SK-N-SH (cell line): ENCODE data around the gene LRRC75A. TPM values are rescaled to one million over a fixed set of nuclear protein-coding genes. Genes with fewer than 3 reads are reported as not detected.
A peak's percentile ranks its signal among the peaks of the same experiment; 100 is the strongest.

Experiments used
- CTCF ChIA-PET: fragments of 300-600, 350-600 bp; formaldehyde crosslinking; extraction: SDS; loops from one replicate; lab custom pipeline; 2021; lab: Yijun Ruan, JAX
- POLR2A ChIA-PET: fragments of 350-600 bp; sonication (Branson Sonifier 250); formaldehyde crosslinking; extraction: SDS; loops from one replicate; lab custom pipeline; 2020; ENCODE audit warnings: antibody characterized with exemption, inconsistent platforms; lab: Yijun Ruan, JAX
- DNase-seq: peaks from one replicate; pipeline ENCODE4 v3.0.0; 2012
- H2AFZ ChIP-seq: fragments of 200-600 bp; sonication (generic); 2 replicates; pipeline ENCODE4 v1.8.1; 2016; ENCODE audit warnings: antibody characterized with exemption, mild to moderate bottlenecking, low read depth
- H3F3A ChIP-seq: fragments of 200-600 bp; sonication (generic); replicated peaks from 2 replicates; pipeline ENCODE3; 2016; ENCODE audit warnings: antibody characterized with exemption, mild to moderate bottlenecking; ENCODE audit not compliant: insufficient read depth
- H3K27ac ChIP-seq, 2 experiments: fragments of 200-500 bp in 1 of 2; fragments of 200-600 bp in 1 of 2; sonication (Bioruptor generic) in 1 of 2; sonication (generic), shearing (Covaris generic) in 1 of 2; 2 replicates each; pipeline versions ENCODE4 v1.5.1 to v1.6.1; 2014 to 2016; ENCODE audit warnings: low read depth in 2 of 2, inconsistent platforms in 1 of 2, low read length in 1 of 2, mild to moderate bottlenecking in 1 of 2, mixed read lengths in 1 of 2
- H3K27me3 ChIP-seq: fragments of 200-600 bp; sonication (generic), shearing (Covaris generic); 2 replicates; pipeline ENCODE4 v1.6.1; 2016; ENCODE audit warnings: mixed run types; ENCODE audit not compliant: insufficient read depth
- H3K36me3 ChIP-seq, 2 experiments: fragments of 200-500 bp in 1 of 2; fragments of 200-600 bp in 1 of 2; sonication (Bioruptor generic) in 1 of 2; sonication (generic) in 1 of 2; replicated peaks in 1 of 2; 2 replicates each; pipeline versions ENCODE3 to v1.5.1; 2014 to 2016; ENCODE audit warnings: low read length in 1 of 2, mild to moderate bottlenecking in 1 of 2; ENCODE audit not compliant: insufficient read depth in 2 of 2, control insufficient read depth in 1 of 2
- H3K4me1 ChIP-seq, 2 experiments: fragments of 200-500 bp in 1 of 2; fragments of 200-600 bp in 1 of 2; sonication (Bioruptor generic) in 1 of 2; sonication (generic), shearing (Covaris generic) in 1 of 2; 2 replicates each; pipeline versions ENCODE4 v1.5.1 to v1.6.1; 2014 to 2016; ENCODE audit warnings: low read depth in 1 of 2, low read length in 1 of 2, mixed run types in 1 of 2; ENCODE audit not compliant: insufficient read depth in 2 of 2, control insufficient read depth in 1 of 2
- H3K4me2 ChIP-seq: fragments of 200-600 bp; sonication (generic), shearing (Covaris generic); 2 replicates; pipeline ENCODE4 v1.6.1; 2017; ENCODE audit warnings: mixed run types
- H3K4me3 ChIP-seq, 2 experiments: fragments of 200-500 bp in 1 of 2; fragments of 200-600 bp in 1 of 2; sonication (Bioruptor generic) in 1 of 2; sonication (generic), shearing (Covaris generic) in 1 of 2; 2 replicates each; pipeline versions ENCODE4 v1.5.1 to v1.8.1; 2014 to 2016; ENCODE audit warnings: low read depth in 2 of 2, inconsistent platforms in 1 of 2, low read length in 1 of 2, mild to moderate bottlenecking in 1 of 2, mixed read lengths in 1 of 2, moderate library complexity in 1 of 2
- H3K79me2 ChIP-seq: fragments of 200-600 bp; sonication (generic); 2 replicates; pipeline ENCODE4 v1.8.1; 2017; ENCODE audit warnings: mild to moderate bottlenecking; ENCODE audit not compliant: insufficient read depth
- H3K9ac ChIP-seq: fragments of 200-600 bp; sonication (generic); 2 replicates; pipeline ENCODE4 v1.6.1; 2017; ENCODE audit warnings: mixed run types
- H3K9me2 ChIP-seq: fragments of 200-600 bp; sonication (generic); 2 replicates; pipeline ENCODE4 v1.6.1; 2017; ENCODE audit warnings: mixed run types
- H3K9me3 ChIP-seq: fragments of 200-600 bp; sonication (generic); 2 replicates; pipeline ENCODE4 v1.6.1; 2017; ENCODE audit warnings: mixed run types, mild to moderate bottlenecking, moderate library complexity
- H4K20me1 ChIP-seq: fragments of 200-600 bp; sonication (generic); 2 replicates; pipeline ENCODE4 v1.6.1; 2017; ENCODE audit warnings: mild to moderate bottlenecking, mixed run types; ENCODE audit not compliant: insufficient read depth
- EP300 ChIP-seq, 2 experiments: IDR thresholded peaks; 2 replicates each; pipeline versions ENCODE4 v1.4.0 to v1.6.1; 2012; ENCODE audit warnings: borderline replicate concordance in 1 of 2, low read depth in 1 of 2, low read length in 1 of 2
- FOXJ3 ChIP-seq: sonication (generic); formaldehyde crosslinking; IDR thresholded peaks from 2 replicates; pipeline ENCODE4 v1.5.1; 2020; ENCODE audit warnings: mild to moderate bottlenecking, missing genetic modification reagents
- GATA2 ChIP-seq: sonication (generic); formaldehyde crosslinking; IDR thresholded peaks from 2 replicates; pipeline ENCODE4 v1.5.0; 2020; ENCODE audit warnings: mild to moderate bottlenecking, missing genetic modification reagents
- JUND ChIP-seq: IDR thresholded peaks from 2 replicates; pipeline ENCODE4 v1.4.0; 2012
- MEF2A ChIP-seq: IDR thresholded peaks from 2 replicates; pipeline ENCODE4 v1.4.0; 2012; ENCODE audit warnings: low read depth, borderline replicate concordance
- RFX5 ChIP-seq: IDR thresholded peaks from 2 replicates; pipeline ENCODE4 v1.6.1; 2012; ENCODE audit warnings: mild to moderate bottlenecking, improper control_type of control experiment, low read length
- SMC3 ChIP-seq: IDR thresholded peaks from 2 replicates; pipeline ENCODE4 v1.6.1; 2012; ENCODE audit warnings: low read depth, low read length, improper control_type of control experiment
- TAF1 ChIP-seq: IDR thresholded peaks from 2 replicates; pipeline ENCODE4 v1.6.1; 2012; ENCODE audit warnings: low read depth, mild to moderate bottlenecking, low read length, moderate library complexity, borderline replicate concordance
- TCF12 ChIP-seq: IDR thresholded peaks from 2 replicates; pipeline ENCODE4 v1.4.0; 2012
- YY1 ChIP-seq: IDR thresholded peaks from 2 replicates; pipeline ENCODE4 v1.4.0; 2012; ENCODE audit warnings: low read depth, mild to moderate bottlenecking
- WGBS: methylation state at CpG from one replicate; pipeline ENCODE4 v1.1.6; 2017; ENCODE audit warnings: low lambda C conversion rate; 5-methylcytosine and 5-hydroxymethylcytosine counted together
- polyA plus RNA-seq, 3 experiments: library from polyadenylated mRNA; depleted of rRNA; stranded (reverse); fragments of >200 nt; gene quantifications; 2 replicates each; pipeline ENCODE4 v1.2.3, GENCODE V29; 2012
- TF ChIP-seq, protein P1 (sequence below): IDR thresholded peaks from 2 replicates; pipeline ENCODE4 v1.4.0; 2012; ENCODE audit warnings: low read depth
- TF ChIP-seq, protein P2 (sequence below): IDR thresholded peaks from 2 replicates; pipeline ENCODE4 v1.6.1; 2012; ENCODE audit warnings: mild to moderate bottlenecking, low read depth, low read length, moderate library complexity
- TF ChIP-seq, protein P3 (sequence below): fragments of 150-350 bp; IDR thresholded peaks from 2 replicates; pipeline ENCODE4 v1.6.1; 2016; ENCODE audit warnings: mild to moderate bottlenecking, low read depth, low read length
- TF ChIP-seq, protein P4 (sequence below): IDR thresholded peaks from 2 replicates; pipeline ENCODE4 v1.4.0; 2012; ENCODE audit warnings: low read depth, borderline replicate concordance

LRRC75A gene
- polyA plus RNA-seq, 1 of the 3 experiments (the other 2 are of a cell fraction), result 1.2 TPM

DNA sequence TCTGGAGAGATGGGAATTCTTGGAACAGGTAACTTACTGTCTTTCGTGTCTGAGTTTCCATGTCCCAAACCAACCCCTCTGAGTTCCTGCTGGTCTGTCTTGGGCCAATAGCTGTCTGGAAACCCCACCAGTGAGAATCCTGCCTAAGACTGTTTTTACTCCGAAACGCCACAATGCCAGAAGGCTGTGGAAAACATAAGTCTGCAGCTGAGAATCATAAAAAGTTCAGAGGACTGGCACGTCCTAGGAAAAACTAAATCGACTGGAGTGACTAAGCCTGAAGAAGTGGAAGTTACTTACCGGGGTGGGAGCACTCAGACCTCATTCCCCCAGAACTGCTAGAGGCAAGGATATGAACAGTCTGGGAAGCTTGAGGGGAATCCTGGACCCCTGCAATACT, 13.3 kb downstream of the LRRC75A start:
- TF ChIP-seq JUND, result no peak
- no peaks in the 10 kb centered on the region for H3K36me3 ChIP-seq
- H3K9ac ChIP-seq, result no peak overlapping the region
- 87% methylated on average over 6 of the region's 6 CpGs for WGBS
- no peak overlapping the region for H2AFZ ChIP-seq
- no peak for DNase-seq
- H3K4me1 ChIP-seq, result peaks cover 7 to 21% of the 10 kb centered on the region in 2 experiments; a peak in 2 of 4 replicates
- no peak overlapping the region for H3K4me2 ChIP-seq
- CTCF ChIA-PET, result interaction anchor here (0.8 to 2.4 kb wide), 4 partner anchors 9 to 115 kb away, joined by 3 to 8 read pairs (median 6); no protein-coding TSS in a partner anchor
- H3K79me2 ChIP-seq, result no peaks in the 10 kb centered on the region
- H3K4me3 ChIP-seq, result no peak overlapping the region
- no peaks in the 10 kb centered on the region for H3K9me3 ChIP-seq
- H3K27ac ChIP-seq, result no peak overlapping the region
- POLR2A ChIA-PET, result no interaction called here
- H3K9me2 ChIP-seq, result no peaks in the 10 kb centered on the region
- no peaks in the 10 kb centered on the region for H3K27me3 ChIP-seq
- H3F3A ChIP-seq, result no peaks in the 10 kb centered on the region
- no peaks in the 10 kb centered on the region for H4K20me1 ChIP-seq

DNA sequence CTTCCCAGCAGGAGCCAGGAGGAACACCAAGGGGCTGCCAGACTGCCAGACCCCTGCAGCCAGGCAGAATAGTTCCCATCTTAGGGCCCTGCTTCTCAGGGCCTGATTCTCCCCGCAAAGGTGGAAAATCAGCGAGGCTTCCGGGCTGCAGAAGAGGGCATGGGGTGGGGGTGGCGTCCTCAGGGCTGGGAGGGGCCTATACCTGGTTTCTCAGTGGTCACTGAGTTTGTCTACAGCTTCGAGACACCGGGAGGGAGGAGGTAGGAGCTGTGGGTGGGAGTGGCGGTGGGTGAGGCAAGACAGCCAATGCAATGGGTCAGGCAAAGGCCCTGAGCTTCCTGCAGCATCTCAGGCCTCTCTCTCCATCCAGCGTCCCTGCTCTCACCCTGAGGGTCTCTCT, 14.3 kb downstream of the LRRC75A start:
- no peaks in the 10 kb centered on the region for H3K9me3 ChIP-seq
- no peaks in the 10 kb centered on the region for H3K9me2 ChIP-seq
- DNase-seq, result no peak
- H2AFZ ChIP-seq, result peak overlapping the region; percentile 90
- H3K4me3 ChIP-seq, result no peak overlapping the region
- no peaks in the 10 kb centered on the region for H3K79me2 ChIP-seq
- no peaks in the 10 kb centered on the region for H4K20me1 ChIP-seq
- H3K4me2 ChIP-seq, result peak overlapping the region; percentile 43; the same call in 1 of the 2 replicates
- TF ChIP-seq JUND (no peak), EP300 (IDR thresholded peaks at IDR 0.05; ENCODE audit: borderline replicate concordance in 1 of 2, low read depth in 1 of 2, low read length in 1 of 2) (no peak), TAF1 (no peak), GATA2 (no peak), FOXJ3 (CRISPR knock-in tag) (no peak), RFX5 (no peak), TCF12 (no peak), YY1 (no peak)
- TF ChIP-seq, protein P1, sequence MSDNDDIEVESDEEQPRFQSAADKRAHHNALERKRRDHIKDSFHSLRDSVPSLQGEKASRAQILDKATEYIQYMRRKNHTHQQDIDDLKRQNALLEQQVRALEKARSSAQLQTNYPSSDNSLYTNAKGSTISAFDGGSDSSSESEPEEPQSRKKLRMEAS, result no peak
- H3K4me1 ChIP-seq, result peaks cover 7 to 25% of the 10 kb centered on the region in 2 experiments; a peak in 3 of 4 replicates
- ChIA-PET CTCF (interaction anchor here (0.8 to 1.3 kb wide), 2 partner anchors 14 to 24 kb away, joined by 5 read pairs; no protein-coding TSS in a partner anchor), POLR2A (no interaction called here)
- no peaks in the 10 kb centered on the region for H3K36me3 ChIP-seq
- peak overlapping the region; percentile 67; the same call in 1 of the 2 replicates for H3K9ac ChIP-seq
- H3K27me3 ChIP-seq, result no peaks in the 10 kb centered on the region
- 89% methylated on average over 7 of the region's 8 CpGs for WGBS
- peak overlapping the region; percentile 64 to 81; a peak in 3 of 4 replicates for H3K27ac ChIP-seq
- H3F3A ChIP-seq, result no peaks in the 10 kb centered on the region

DNA sequence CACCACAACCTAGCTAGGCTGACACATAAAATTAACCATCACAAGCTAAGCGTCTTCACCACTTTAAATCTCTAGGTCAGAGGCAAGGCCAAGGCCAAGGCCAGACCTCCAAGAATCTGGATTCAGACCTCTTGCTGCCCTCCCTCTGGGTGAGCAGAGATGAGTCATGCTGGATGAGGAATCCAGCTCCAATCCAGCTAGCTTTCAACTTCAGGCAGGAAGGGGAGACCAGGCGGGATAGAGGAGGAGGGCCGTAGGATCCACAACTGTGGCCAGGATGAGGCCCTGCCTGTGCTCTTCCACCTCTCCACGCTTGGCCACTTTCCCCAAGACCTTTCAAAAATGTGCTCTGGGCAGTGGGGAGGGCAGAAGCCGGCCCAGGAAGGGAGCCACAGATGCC, 14.7 kb downstream of the LRRC75A start:
- 6% methylated on average over 4 of the region's 5 CpGs for WGBS
- TF ChIP-seq, protein P2, sequence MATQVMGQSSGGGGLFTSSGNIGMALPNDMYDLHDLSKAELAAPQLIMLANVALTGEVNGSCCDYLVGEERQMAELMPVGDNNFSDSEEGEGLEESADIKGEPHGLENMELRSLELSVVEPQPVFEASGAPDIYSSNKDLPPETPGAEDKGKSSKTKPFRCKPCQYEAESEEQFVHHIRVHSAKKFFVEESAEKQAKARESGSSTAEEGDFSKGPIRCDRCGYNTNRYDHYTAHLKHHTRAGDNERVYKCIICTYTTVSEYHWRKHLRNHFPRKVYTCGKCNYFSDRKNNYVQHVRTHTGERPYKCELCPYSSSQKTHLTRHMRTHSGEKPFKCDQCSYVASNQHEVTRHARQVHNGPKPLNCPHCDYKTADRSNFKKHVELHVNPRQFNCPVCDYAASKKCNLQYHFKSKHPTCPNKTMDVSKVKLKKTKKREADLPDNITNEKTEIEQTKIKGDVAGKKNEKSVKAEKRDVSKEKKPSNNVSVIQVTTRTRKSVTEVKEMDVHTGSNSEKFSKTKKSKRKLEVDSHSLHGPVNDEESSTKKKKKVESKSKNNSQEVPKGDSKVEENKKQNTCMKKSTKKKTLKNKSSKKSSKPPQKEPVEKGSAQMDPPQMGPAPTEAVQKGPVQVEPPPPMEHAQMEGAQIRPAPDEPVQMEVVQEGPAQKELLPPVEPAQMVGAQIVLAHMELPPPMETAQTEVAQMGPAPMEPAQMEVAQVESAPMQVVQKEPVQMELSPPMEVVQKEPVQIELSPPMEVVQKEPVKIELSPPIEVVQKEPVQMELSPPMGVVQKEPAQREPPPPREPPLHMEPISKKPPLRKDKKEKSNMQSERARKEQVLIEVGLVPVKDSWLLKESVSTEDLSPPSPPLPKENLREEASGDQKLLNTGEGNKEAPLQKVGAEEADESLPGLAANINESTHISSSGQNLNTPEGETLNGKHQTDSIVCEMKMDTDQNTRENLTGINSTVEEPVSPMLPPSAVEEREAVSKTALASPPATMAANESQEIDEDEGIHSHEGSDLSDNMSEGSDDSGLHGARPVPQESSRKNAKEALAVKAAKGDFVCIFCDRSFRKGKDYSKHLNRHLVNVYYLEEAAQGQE, result 0 out of 2 replicates have a peak, but pooled peaks have one; percentile 4
- TF ChIP-seq MEF2A (no peak), SMC3 (no peak), RFX5 (no peak)
- TF ChIP-seq, protein P3, sequence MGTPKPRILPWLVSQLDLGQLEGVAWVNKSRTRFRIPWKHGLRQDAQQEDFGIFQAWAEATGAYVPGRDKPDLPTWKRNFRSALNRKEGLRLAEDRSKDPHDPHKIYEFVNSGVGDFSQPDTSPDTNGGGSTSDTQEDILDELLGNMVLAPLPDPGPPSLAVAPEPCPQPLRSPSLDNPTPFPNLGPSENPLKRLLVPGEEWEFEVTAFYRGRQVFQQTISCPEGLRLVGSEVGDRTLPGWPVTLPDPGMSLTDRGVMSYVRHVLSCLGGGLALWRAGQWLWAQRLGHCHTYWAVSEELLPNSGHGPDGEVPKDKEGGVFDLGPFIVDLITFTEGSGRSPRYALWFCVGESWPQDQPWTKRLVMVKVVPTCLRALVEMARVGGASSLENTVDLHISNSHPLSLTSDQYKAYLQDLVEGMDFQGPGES, result no peak
- TF ChIP-seq, protein P4, sequence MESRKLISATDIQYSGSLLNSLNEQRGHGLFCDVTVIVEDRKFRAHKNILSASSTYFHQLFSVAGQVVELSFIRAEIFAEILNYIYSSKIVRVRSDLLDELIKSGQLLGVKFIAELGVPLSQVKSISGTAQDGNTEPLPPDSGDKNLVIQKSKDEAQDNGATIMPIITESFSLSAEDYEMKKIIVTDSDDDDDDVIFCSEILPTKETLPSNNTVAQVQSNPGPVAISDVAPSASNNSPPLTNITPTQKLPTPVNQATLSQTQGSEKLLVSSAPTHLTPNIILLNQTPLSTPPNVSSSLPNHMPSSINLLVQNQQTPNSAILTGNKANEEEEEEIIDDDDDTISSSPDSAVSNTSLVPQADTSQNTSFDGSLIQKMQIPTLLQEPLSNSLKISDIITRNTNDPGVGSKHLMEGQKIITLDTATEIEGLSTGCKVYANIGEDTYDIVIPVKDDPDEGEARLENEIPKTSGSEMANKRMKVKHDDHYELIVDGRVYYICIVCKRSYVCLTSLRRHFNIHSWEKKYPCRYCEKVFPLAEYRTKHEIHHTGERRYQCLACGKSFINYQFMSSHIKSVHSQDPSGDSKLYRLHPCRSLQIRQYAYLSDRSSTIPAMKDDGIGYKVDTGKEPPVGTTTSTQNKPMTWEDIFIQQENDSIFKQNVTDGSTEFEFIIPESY, result no peak
- TF ChIP-seq, protein P1, result peak; percentile 80

More for the DNA sequence above, 14.7 kb downstream of the LRRC75A start:
- no peak overlapping the region for H3K4me3 ChIP-seq
- no peaks in the 10 kb centered on the region for H3K9me2 ChIP-seq
- ChIA-PET CTCF (interaction anchor here (1.3 kb wide), 1 partner anchor 24 kb away, joined by 5 read pairs; no protein-coding TSS in a partner anchor), POLR2A (no interaction called here)
- peak overlapping the region; percentile 67; the same call in 1 of the 2 replicates for H3K9ac ChIP-seq
- no peaks in the 10 kb centered on the region for H3K9me3 ChIP-seq
- H3K27me3 ChIP-seq, result no peaks in the 10 kb centered on the region
- H2AFZ ChIP-seq, result peak overlapping the region; percentile 90
- no peaks in the 10 kb centered on the region for H3K79me2 ChIP-seq
- H3F3A ChIP-seq, result no peaks in the 10 kb centered on the region
- H4K20me1 ChIP-seq, result no peaks in the 10 kb centered on the region
- H3K4me1 ChIP-seq, result peaks cover 7 to 28% of the 10 kb centered on the region in 2 experiments; a peak in 3 of 4 replicates
- peak overlapping the region; percentile 64 to 81; a peak in 3 of 4 replicates for H3K27ac ChIP-seq
- no peak for DNase-seq
- no peaks in the 10 kb centered on the region for H3K36me3 ChIP-seq
- H3K4me2 ChIP-seq, result peak overlapping the region; percentile 43; the same call in 1 of the 2 replicates
